CD14-positive monocyte (primary cell): ENCODE data around the gene RGS5. TPM values are rescaled to one million over a fixed set of nuclear protein-coding genes. Genes with fewer than 3 reads are reported as not detected.

Experiments used
- DNase-seq, 3 donors: peaks; one replicate each; pipeline ENCODE4 v3.0.0-alpha.2; 2011 to 2022
- H2AFZ ChIP-seq: 2 replicates; pipeline ENCODE4 v1.6.0; 2012; ENCODE audit warnings: mild to moderate bottlenecking, low read depth, low read length, inconsistent platforms; ENCODE audit not compliant: insufficient read depth, poor library complexity, severe bottlenecking
- H3K27ac ChIP-seq, 2 donors: 1 replicate in 1 of 2; 2 replicates in 1 of 2; pipeline ENCODE4 v1.5.1; 2012 to 2013; ENCODE audit warnings: low read length in 2 of 2, control low read depth in 1 of 2, inconsistent platforms in 1 of 2, low read depth in 1 of 2, mild to moderate bottlenecking in 1 of 2
- H3K27me3 ChIP-seq, 2 donors: one replicate each; pipeline versions ENCODE4 v1.6.0 to v1.6.1; 2011 to 2013; ENCODE audit warnings: low read length in 2 of 2; ENCODE audit not compliant: control insufficient read depth in 2 of 2, insufficient read depth in 2 of 2
- H3K36me3 ChIP-seq, 2 donors: replicated peaks in 1 of 2; 1 replicate in 1 of 2; 2 replicates in 1 of 2; pipeline versions ENCODE4 v1.5.1 to v1.6.1; 2012 to 2013; ENCODE audit warnings: low read length in 2 of 2, control low read depth in 1 of 2, inconsistent platforms in 1 of 2, mild to moderate bottlenecking in 1 of 2; ENCODE audit not compliant: insufficient read depth in 2 of 2, control insufficient read depth in 1 of 2
- H3K4me1 ChIP-seq, 2 donors: 1 replicate in 1 of 2; 2 replicates in 1 of 2; pipeline versions ENCODE4 v1.5.1 to v1.6.1; 2012 to 2013; ENCODE audit warnings: low read length in 2 of 2, control low read depth in 1 of 2, inconsistent platforms in 1 of 2, mild to moderate bottlenecking in 1 of 2, moderate library complexity in 1 of 2; ENCODE audit not compliant: insufficient read depth in 2 of 2, control insufficient read depth in 1 of 2
- H3K4me2 ChIP-seq: replicated peaks from 2 replicates; pipeline ENCODE3; 2012; ENCODE audit warnings: low read length, moderate library complexity, mild to moderate bottlenecking; ENCODE audit not compliant: poor library complexity, severe bottlenecking; ENCODE audit errors: extremely low read depth
- H3K4me3 ChIP-seq, 3 experiments: fragments of 200-600 bp in 1 of 3; sonication (generic) in 1 of 3; replicated peaks in 1 of 3; 1 replicate in 2 of 3; 2 replicates in 1 of 3; pipeline ENCODE4 v1.5.1; 2011 to 2013; ENCODE audit warnings: low read length in 3 of 3, mild to moderate bottlenecking in 3 of 3, control low read depth in 2 of 3, low read depth in 2 of 3, inconsistent platforms in 1 of 3, moderate library complexity in 1 of 3
- H3K79me2 ChIP-seq: 2 replicates; pipeline ENCODE4 v1.6.0; 2012; ENCODE audit warnings: mild to moderate bottlenecking, control low read depth, inconsistent platforms, low read length, moderate library complexity; ENCODE audit not compliant: insufficient read depth
- H3K9ac ChIP-seq: 2 replicates; pipeline ENCODE4 v1.6.0; 2017; ENCODE audit warnings: low read length, mild to moderate bottlenecking; ENCODE audit not compliant: insufficient read depth, poor library complexity, severe bottlenecking
- H3K9me3 ChIP-seq, 2 donors: replicated peaks in 1 of 2; 1 replicate in 1 of 2; 2 replicates in 1 of 2; pipeline versions ENCODE4 v1.5.1 to v1.6.1; 2012 to 2013; ENCODE audit warnings: low read length in 2 of 2, control low read depth in 1 of 2; ENCODE audit not compliant: control insufficient read depth in 1 of 2, insufficient read depth in 1 of 2
- H4K20me1 ChIP-seq: 2 replicates; pipeline ENCODE4 v1.6.0; 2012; ENCODE audit warnings: mild to moderate bottlenecking, low read length, control low read depth, moderate library complexity; ENCODE audit not compliant: insufficient read depth
- H3K27ac Mint-ChIP-seq, 7 donors: one replicate each; pipeline ENCODE4 v1.8.0; 2020; ENCODE audit warnings: mild to moderate bottlenecking in 7 of 7, mixed read lengths in 7 of 7, moderate library complexity in 6 of 7, inconsistent platforms in 2 of 7
- H3K27me3 Mint-ChIP-seq, 3 donors: one replicate each; pipeline ENCODE4 v1.8.0; 2021 to 2022; ENCODE audit warnings: low read depth in 3 of 3, mild to moderate bottlenecking in 3 of 3, mixed read lengths in 3 of 3, moderate library complexity in 3 of 3, inconsistent platforms in 1 of 3
- H3K36me3 Mint-ChIP-seq, 2 donors: one replicate each; pipeline ENCODE4 v1.8.0; 2020; ENCODE audit warnings: mixed read lengths in 2 of 2, inconsistent platforms in 1 of 2, mild to moderate bottlenecking in 1 of 2
- H3K4me1 Mint-ChIP-seq: one replicate; pipeline ENCODE4 v1.8.0; 2020; ENCODE audit warnings: mild to moderate bottlenecking, mixed read lengths
- H3K4me3 Mint-ChIP-seq, 2 donors: one replicate each; pipeline ENCODE4 v1.8.0; 2020; ENCODE audit warnings: mild to moderate bottlenecking in 2 of 2, mixed read lengths in 2 of 2, moderate library complexity in 1 of 2
- H3K9me3 Mint-ChIP-seq, 7 donors: one replicate each; pipeline ENCODE4 v1.8.0; 2020 to 2022; ENCODE audit warnings: mixed read lengths in 7 of 7, mild to moderate bottlenecking in 6 of 7, moderate library complexity in 6 of 7, inconsistent platforms in 2 of 7
- WGBS: methylation state at CpG from one replicate; pipeline ENCODE4 v1.1.5; 2013; ENCODE audit warnings: missing lambda C conversion rate; ENCODE audit not compliant: insufficient coverage; 5-methylcytosine and 5-hydroxymethylcytosine counted together
- intact Hi-C, 2 donors: fragments of 100-400 bp; cut with micrococcal nuclease; formaldehyde crosslinking; loops; one replicate each; pipeline versions ENCODE4 v1.15.0 to v1.15.1; 2023
- polyA plus RNA-seq, 3 donors: library from polyadenylated mRNA; depleted of rRNA in 1 of 3; unstranded in 2 of 3; stranded (reverse) in 1 of 3; fragments of 300-500 nt in 2 of 3; fragments of >200 nt in 1 of 3; fragmentation: Illumina TruSeq in 2 of 3; gene quantifications; 1 replicate in 2 of 3; 2 replicates in 1 of 3; pipeline ENCODE4 v1.2.3, GENCODE V29; 2012 to 2021
- TF ChIP-seq, protein P1 (sequence below): fragments of 200-600 bp; IDR thresholded peaks from one replicate; pipeline ENCODE4 v1.8.0; 2022; ENCODE audit warnings: antibody characterized with exemption, mild to moderate bottlenecking

Gene RGS5
- polyA plus RNA-seq, 3 donors, result 0.93 TPM; not detected in 2

DNA sequence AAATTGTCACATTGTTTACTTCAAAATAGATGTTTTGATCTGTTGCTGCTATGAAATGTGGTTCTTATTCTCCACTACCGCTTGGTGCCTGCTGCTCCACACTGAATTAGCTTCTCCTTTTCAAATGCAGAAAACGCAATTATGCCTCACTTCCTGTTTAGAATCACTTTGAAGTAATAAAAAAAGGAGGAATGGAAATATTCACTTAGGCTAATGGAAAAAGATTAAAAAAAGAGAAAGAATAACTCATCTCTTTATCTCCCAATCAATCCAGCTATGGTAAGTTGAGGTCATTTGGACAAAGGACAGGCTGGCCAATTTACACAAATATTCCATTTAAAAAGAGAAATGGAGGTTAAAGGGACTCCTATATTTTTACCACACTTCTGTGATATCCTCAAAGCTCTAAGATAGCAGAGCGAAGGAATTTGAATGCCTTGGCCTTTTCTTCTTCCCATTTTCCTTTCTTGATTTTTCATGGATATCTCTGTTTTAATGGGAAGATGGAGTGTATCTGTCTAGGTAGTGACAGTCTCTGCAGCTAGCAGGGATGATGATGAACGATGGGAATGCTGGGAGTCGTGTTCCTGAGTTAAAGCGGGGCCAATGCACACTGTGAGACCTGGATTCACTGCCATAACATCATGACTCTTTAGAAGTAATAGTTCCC, 35.7 kb downstream of the RGS5 start:
- Histone ChIP-seq H3K27me3 (no peaks in the 10 kb centered on the region), H3K4me3 (no peak overlapping the region), H3K4me1 (no peaks in the 10 kb centered on the region), H2AFZ (no peak overlapping the region), H3K27ac (no peak overlapping the region), H3K9ac (no peak overlapping the region), H3K79me2 (no peaks in the 10 kb centered on the region), H3K36me3 (no peaks in the 10 kb centered on the region), H3K4me2 (no peak overlapping the region), H3K9me3 (no peaks in the 10 kb centered on the region), H4K20me1 (no peaks in the 10 kb centered on the region)
- no peaks in the 10 kb centered on the region for H3K36me3 Mint-ChIP-seq
- H3K27ac Mint-ChIP-seq, result no peak overlapping the region
- no peaks in the 10 kb centered on the region for H3K9me3 Mint-ChIP-seq
- H3K27me3 Mint-ChIP-seq, result peaks cover 0 to 2% (median 2%) of the 10 kb centered on the region in 3 donors
- DNase-seq, result no peak
- 100% methylated on average over 3 of the region's 6 CpGs for WGBS
- intact Hi-C loops, result no loop called here
- no peak overlapping the region for H3K4me3 Mint-ChIP-seq
- TF ChIP-seq, protein P1, sequence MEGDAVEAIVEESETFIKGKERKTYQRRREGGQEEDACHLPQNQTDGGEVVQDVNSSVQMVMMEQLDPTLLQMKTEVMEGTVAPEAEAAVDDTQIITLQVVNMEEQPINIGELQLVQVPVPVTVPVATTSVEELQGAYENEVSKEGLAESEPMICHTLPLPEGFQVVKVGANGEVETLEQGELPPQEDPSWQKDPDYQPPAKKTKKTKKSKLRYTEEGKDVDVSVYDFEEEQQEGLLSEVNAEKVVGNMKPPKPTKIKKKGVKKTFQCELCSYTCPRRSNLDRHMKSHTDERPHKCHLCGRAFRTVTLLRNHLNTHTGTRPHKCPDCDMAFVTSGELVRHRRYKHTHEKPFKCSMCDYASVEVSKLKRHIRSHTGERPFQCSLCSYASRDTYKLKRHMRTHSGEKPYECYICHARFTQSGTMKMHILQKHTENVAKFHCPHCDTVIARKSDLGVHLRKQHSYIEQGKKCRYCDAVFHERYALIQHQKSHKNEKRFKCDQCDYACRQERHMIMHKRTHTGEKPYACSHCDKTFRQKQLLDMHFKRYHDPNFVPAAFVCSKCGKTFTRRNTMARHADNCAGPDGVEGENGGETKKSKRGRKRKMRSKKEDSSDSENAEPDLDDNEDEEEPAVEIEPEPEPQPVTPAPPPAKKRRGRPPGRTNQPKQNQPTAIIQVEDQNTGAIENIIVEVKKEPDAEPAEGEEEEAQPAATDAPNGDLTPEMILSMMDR, result no peak
- no peaks in the 10 kb centered on the region for H3K4me1 Mint-ChIP-seq

DNA sequence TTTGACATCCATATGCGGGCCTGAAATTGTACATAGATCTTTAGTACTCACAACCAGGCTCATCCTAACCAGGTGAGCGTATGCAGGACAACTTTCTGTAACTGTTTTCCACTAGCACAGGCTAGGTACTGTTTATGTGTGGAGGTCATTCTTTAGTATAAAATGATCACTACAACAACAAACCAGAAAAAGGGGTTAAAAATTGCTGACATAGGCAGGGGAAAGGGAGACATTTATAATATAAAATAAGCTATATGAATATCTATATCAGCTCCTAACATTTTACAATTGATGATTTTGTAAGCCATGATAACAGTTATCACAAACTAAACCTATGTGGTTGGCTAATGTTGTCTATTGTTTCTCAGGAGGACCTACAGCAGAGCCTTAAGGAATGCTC, 37.6 kb downstream of the RGS5 start:
- no peak overlapping the region for H3K4me3 Mint-ChIP-seq
- 86% methylated on average over 1 of the region's 2 CpGs for WGBS
- no peak overlapping the region for H3K4me3 ChIP-seq
- H3K9me3 Mint-ChIP-seq, result peaks cover 0 to 2% (median 0%) of the 10 kb centered on the region in 7 donors
- no peak overlapping the region for H3K4me2 ChIP-seq
- H3K27ac ChIP-seq, result no peak overlapping the region
- TF ChIP-seq, protein P1, result no peak
- H3K27ac Mint-ChIP-seq, result no peak overlapping the region
- H3K4me1 ChIP-seq, result no peaks in the 10 kb centered on the region
- H3K9ac ChIP-seq, result no peak overlapping the region
- intact Hi-C loops, result no loop called here
- H3K27me3 Mint-ChIP-seq, result no peaks in the 10 kb centered on the region
- no peaks in the 10 kb centered on the region for H3K27me3 ChIP-seq
- DNase-seq, result no peak
- no peak overlapping the region for H2AFZ ChIP-seq
- no peaks in the 10 kb centered on the region for H4K20me1 ChIP-seq
- no peaks in the 10 kb centered on the region for H3K4me1 Mint-ChIP-seq
- H3K36me3 ChIP-seq, result no peaks in the 10 kb centered on the region
- H3K79me2 ChIP-seq, result no peaks in the 10 kb centered on the region
- H3K36me3 Mint-ChIP-seq, result no peaks in the 10 kb centered on the region
- no peaks in the 10 kb centered on the region for H3K9me3 ChIP-seq
